K562 (cell line): ENCODE results near the gene PLEKHN1. TPM values are rescaled to one million over a fixed set of nuclear protein-coding genes. Genes with fewer than 3 reads are reported as not detected.

Experiments
- ERF ChIP-seq: fragments of 450-650 bp; formaldehyde crosslinking; IDR thresholded peaks from 2 replicates; pipeline ENCODE4 v1.4.0; 2020; ENCODE audit warnings: mild to moderate bottlenecking, mixed read lengths
- FOS ChIP-seq: IDR thresholded peaks from 3 replicates; pipeline ENCODE4 v1.6.1; 2011; ENCODE audit not compliant: insufficient read length; ENCODE audit errors: extremely low read depth
- L3MBTL2 ChIP-seq: fragments of 450-650 bp; IDR thresholded peaks from 2 replicates; pipeline ENCODE4 v1.6.1; 2016; ENCODE audit warnings: mild to moderate bottlenecking, moderate library complexity
- MYC ChIP-seq, 2 experiments: fragments of 250-450 bp in 1 of 2; sonication (Bioruptor Pico) in 1 of 2; IDR thresholded peaks; 2 replicates each; pipeline versions ENCODE4 v1.5.1 to v1.6.1; 2012 to 2021; ENCODE audit warnings: low read depth in 2 of 2, borderline replicate concordance in 1 of 2, improper control_type of control experiment in 1 of 2, low read length in 1 of 2, mild to moderate bottlenecking in 1 of 2, moderate library complexity in 1 of 2
- RBM39 ChIP-seq: fragments of 200-400 bp; formaldehyde crosslinking; optimal IDR thresholded peaks from 2 replicates; pipeline ENCODE3; 2018; ENCODE audit warnings: low read depth, low read length
- SRSF9 ChIP-seq: fragments of 200-400 bp; formaldehyde crosslinking; IDR thresholded peaks from 2 replicates; pipeline ENCODE4 v1.6.1; 2017; ENCODE audit warnings: low read depth, low read length, borderline replicate concordance
- ZBTB1 ChIP-seq: sonication (generic); formaldehyde crosslinking; IDR thresholded peaks from 2 replicates; pipeline ENCODE4 v1.8.1; 2023; ENCODE audit warnings: missing genetic modification reagents, low read depth, mild to moderate bottlenecking, borderline replicate concordance
- ZNF174 ChIP-seq: fragments of 250-450 bp; sonication (Bioruptor Pico); IDR thresholded peaks from 2 replicates; pipeline ENCODE4 v1.4.0; 2020; ENCODE audit warnings: mild to moderate bottlenecking
- ZNF316 ChIP-seq: fragments of 450-650 bp; IDR thresholded peaks from 2 replicates; pipeline ENCODE4 v1.6.1; 2016
- ZZZ3 ChIP-seq: fragments of 450-650 bp; IDR thresholded peaks from 2 replicates; pipeline ENCODE4 v1.6.1; 2016; ENCODE audit warnings: antibody characterized with exemption, mild to moderate bottlenecking, moderate library complexity
- polyA plus RNA-seq, 8 experiments: library from polyadenylated mRNA; depleted of rRNA in 4 of 8; stranded (reverse) in 5 of 8; unstranded in 3 of 8; fragments of >200 nt; fragmentation: Nextera tagmentation in 2 of 8; fragmentation: Illumina TruSeq in 1 of 8; extraction: Ambion mirVana in 2 of 8; extraction: Trizol in 1 of 8; gene quantifications; 2 replicates each; pipeline versions ENCODE4 v1.2.1 to v1.2.3, GENCODE V29; 2011 to 2014; ENCODE audit warnings: inconsistent platforms in 1 of 8, missing spikeins in 1 of 8
- total RNA-seq, 7 experiments: library from RNA; depleted of rRNA in 6 of 7; stranded (reverse); fragments of >200 nt in 6 of 7; fragmentation: Illumina TruSeq in 2 of 7; extraction: Trizol in 2 of 7; gene quantifications; 2 replicates each; pipeline versions ENCODE4 v1.2.1 to v1.2.3, GENCODE V29; 2011 to 2021; ENCODE audit warnings: low replicate concordance in 1 of 7
- TF ChIP-seq, protein P1 (sequence below): fragments of 450-650 bp; IDR thresholded peaks from 2 replicates; pipeline ENCODE4 v1.6.1; 2016; ENCODE audit warnings: antibody characterized with exemption
- TF ChIP-seq, protein P2 (sequence below): fragments of 250-450 bp; sonication (Bioruptor Pico); IDR thresholded peaks from 2 replicates; pipeline ENCODE4 v1.5.0; 2021; ENCODE audit warnings: mild to moderate bottlenecking, moderate library complexity
- TF ChIP-seq, protein P3 (sequence below): fragments of 450-650 bp; IDR thresholded peaks from 2 replicates; pipeline ENCODE4 v1.6.1; 2017; ENCODE audit warnings: mild to moderate bottlenecking, moderate library complexity
- TF ChIP-seq, protein P4 (sequence below): sonication (generic); formaldehyde crosslinking; IDR thresholded peaks from 2 replicates; pipeline ENCODE4 v1.8.1; 2022; ENCODE audit warnings: missing genetic modification reagents
- TF ChIP-seq, protein P5 (sequence below): fragments of 250-450 bp; sonication (Bioruptor Pico); IDR thresholded peaks from 2 replicates; pipeline ENCODE4 v1.4.0; 2020; ENCODE audit warnings: mild to moderate bottlenecking, moderate library complexity
- TF ChIP-seq, protein P6 (sequence below): sonication (generic); formaldehyde crosslinking; IDR thresholded peaks from 2 replicates; pipeline ENCODE4 v1.8.1; 2023; ENCODE audit warnings: mild to moderate bottlenecking, missing genetic modification reagents

The PLEKHN1 gene
- total and polyA plus RNA-seq, 9 of the 15 experiments (the other 6 are each of a cell fraction or from before 2014, with no cell fraction given), result 0.07 to 1.5 (median 0.13) TPM; not detected in 2

DNA sequence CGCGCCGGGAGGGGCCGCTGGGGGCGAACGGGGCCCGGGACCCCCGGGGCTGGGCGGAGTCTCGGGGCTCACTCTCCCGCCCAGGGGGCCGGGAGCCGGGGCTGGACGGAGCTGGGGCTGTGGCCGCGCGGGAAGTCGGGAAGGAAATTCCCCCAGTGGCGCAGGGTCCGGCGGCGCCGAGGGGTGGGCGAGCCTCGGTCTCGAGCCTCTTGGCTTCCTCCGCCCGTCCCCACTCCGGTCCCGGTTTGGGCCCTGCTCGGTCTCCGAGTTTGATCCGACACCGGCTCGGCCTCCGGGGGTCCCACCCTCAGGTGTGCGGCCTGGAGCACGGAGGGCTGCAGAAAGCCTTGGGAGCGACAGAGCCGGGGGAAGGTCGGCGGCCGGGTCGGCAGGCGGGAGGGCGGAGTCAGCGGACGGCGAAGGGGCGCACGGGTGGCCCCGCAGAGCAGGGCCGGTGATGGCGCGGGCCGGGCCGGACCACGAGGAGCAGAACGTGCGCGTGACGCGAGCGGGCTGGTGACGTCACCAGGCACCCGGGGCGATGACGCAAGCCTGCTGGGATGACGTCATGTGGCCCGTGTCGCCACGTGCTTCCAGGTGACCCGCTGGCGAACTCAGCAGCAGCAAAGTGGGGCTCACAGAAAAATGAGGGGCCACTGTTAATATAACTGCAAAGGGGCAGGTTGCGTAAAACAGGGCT lies 34.2 kb downstream of the PLEKHN1 start (continued):
- TF ChIP-seq L3MBTL2 (peak; percentile 99), SRSF9 (no peak), MYC (IDR thresholded peaks at IDR 0.05; ENCODE audit: low read depth, low read length) (peak; percentile 100), MYC (CRISPR knock-in tag; IDR thresholded peaks at IDR 0.05; ENCODE audit: borderline replicate concordance, low read depth) (peak; percentile 95; the same call in 1 of the 2 replicates), ZNF174 (no peak), RBM39 (no peak), ZNF316 (no peak), ZZZ3 (no peak), FOS (no peak), ERF (CRISPR knock-in tag) (peak; percentile 86), ZBTB1 (CRISPR knock-in tag) (peak; percentile 92)
- TF ChIP-seq, protein P1, sequence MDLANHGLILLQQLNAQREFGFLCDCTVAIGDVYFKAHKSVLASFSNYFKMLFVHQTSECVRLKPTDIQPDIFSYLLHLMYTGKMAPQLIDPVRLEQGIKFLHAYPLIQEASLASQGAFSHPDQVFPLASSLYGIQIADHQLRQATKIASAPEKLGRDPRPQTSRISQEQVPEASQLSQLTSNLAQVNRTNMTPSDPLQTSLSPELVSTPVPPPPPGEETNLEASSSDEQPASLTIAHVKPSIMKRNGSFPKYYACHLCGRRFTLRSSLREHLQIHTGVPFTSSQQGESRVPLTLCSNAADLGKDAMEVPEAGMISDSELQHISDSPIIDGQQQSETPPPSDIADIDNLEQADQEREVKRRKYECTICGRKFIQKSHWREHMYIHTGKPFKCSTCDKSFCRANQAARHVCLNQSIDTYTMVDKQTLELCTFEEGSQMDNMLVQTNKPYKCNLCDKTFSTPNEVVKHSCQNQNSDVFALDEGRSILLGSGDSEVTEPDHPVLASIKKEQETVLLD, result peak; percentile 75
- TF ChIP-seq, protein P2, sequence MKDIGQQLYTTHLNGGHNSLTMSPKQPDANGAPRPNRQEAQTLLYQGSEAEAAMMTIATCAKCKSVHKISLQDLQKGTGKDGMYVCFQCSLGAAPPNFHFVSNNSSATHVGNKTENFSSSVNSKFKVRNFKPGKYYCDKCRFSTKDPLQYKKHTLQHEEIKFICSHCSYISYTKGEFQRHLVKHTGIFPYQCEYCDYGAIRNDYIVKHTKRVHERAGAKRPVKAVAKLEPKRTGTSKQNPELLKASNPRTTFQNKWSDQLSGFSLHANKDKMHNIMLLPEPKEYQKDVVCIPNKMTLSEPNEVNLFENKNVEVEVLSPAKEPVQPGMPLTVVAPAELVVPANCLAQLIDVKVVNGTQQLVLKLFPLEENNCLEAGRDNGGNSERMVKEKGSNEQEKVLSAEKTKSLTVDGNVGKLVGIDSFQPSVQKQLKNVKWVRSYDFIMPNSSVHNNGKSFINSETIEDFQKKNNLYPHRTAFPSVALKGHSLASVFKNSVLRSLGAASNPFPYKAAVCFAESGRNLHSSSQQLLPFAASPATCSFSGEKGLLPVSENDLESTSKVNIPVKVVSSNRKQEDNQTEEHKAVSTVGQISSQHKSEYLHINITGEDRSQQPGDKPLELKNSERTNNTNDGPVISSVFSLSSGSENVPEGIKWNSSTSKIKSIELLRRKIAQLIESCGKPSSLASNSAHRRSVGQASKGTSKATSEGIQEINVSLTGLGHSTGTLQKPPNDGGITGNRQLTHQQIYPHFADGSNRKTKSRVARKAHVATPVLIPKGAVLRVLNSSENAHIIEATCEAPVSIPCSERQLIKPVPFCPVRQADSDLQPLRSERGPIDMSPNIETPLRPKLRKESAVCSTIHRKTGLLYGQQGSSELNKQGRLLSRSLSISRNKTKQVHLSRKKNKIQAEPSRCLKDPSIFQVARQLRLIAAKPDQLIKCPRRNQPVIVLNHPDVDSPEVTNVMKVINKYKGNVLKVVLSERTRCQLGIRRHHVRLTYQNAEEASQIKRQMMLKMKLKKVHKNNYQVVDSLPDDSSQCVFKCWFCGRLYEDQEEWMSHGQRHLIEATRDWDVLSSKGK (CRISPR knock-in tag), result no peak
- TF ChIP-seq, protein P3, sequence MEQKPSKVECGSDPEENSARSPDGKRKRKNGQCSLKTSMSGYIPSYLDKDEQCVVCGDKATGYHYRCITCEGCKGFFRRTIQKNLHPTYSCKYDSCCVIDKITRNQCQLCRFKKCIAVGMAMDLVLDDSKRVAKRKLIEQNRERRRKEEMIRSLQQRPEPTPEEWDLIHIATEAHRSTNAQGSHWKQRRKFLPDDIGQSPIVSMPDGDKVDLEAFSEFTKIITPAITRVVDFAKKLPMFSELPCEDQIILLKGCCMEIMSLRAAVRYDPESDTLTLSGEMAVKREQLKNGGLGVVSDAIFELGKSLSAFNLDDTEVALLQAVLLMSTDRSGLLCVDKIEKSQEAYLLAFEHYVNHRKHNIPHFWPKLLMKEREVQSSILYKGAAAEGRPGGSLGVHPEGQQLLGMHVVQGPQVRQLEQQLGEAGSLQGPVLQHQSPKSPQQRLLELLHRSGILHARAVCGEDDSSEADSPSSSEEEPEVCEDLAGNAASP, result no peak
- TF ChIP-seq, protein P4, sequence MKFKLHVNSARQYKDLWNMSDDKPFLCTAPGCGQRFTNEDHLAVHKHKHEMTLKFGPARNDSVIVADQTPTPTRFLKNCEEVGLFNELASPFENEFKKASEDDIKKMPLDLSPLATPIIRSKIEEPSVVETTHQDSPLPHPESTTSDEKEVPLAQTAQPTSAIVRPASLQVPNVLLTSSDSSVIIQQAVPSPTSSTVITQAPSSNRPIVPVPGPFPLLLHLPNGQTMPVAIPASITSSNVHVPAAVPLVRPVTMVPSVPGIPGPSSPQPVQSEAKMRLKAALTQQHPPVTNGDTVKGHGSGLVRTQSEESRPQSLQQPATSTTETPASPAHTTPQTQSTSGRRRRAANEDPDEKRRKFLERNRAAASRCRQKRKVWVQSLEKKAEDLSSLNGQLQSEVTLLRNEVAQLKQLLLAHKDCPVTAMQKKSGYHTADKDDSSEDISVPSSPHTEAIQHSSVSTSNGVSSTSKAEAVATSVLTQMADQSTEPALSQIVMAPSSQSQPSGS (CRISPR knock-in tag), result peak; percentile 100
- TF ChIP-seq, protein P5, sequence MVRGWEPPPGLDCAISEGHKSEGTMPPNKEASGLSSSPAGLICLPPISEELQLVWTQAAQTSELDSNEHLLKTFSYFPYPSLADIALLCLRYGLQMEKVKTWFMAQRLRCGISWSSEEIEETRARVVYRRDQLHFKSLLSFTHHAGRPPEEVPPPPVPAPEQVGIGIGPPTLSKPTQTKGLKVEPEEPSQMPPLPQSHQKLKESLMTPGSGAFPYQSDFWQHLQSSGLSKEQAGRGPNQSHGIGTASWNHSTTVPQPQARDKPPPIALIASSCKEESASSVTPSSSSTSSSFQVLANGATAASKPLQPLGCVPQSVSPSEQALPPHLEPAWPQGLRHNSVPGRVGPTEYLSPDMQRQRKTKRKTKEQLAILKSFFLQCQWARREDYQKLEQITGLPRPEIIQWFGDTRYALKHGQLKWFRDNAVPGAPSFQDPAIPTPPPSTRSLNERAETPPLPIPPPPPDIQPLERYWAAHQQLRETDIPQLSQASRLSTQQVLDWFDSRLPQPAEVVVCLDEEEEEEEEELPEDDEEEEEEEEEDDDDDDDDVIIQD, result peak; percentile 82; the same call in 1 of the 2 replicates
- TF ChIP-seq, protein P6, sequence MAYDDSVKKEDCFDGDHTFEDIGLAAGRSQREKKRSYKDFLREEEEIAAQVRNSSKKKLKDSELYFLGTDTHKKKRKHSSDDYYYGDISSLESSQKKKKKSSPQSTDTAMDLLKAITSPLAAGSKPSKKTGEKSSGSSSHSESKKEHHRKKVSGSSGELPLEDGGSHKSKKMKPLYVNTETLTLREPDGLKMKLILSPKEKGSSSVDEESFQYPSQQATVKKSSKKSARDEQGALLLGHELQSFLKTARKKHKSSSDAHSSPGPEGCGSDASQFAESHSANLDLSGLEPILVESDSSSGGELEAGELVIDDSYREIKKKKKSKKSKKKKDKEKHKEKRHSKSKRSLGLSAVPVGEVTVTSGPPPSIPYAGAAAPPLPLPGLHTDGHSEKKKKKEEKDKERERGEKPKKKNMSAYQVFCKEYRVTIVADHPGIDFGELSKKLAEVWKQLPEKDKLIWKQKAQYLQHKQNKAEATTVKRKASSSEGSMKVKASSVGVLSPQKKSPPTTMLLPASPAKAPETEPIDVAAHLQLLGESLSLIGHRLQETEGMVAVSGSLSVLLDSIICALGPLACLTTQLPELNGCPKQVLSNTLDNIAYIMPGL (CRISPR knock-in tag), result peak; percentile 95; the same call in 1 of the 2 replicates
